A673 (cell line): ENCODE results near the gene ARL5C.

Source experiments
- CTCF ChIP-seq: fragments of 300-800, 200-600 bp; sonication (generic); conservative IDR thresholded peaks from 2 replicates; pipeline ENCODE4 v1.5.1; 2017; ENCODE audit warnings: low read depth, mild to moderate bottlenecking, antibody characterized with exemption, low read length, moderate library complexity, mixed read lengths
- EZH2 ChIP-seq: fragments of 200-600 bp; sonication (generic); IDR thresholded peaks from 2 replicates; pipeline ENCODE4 v1.6.1; 2017; ENCODE audit warnings: borderline replicate concordance, low read depth, mild to moderate bottlenecking, mixed read lengths, antibody characterized with exemption, low read length; ENCODE audit not compliant: poor library complexity, severe bottlenecking

- TF ChIP-seq CTCF (peak; percentile 56), EZH2 (no peak)
Observed at GRCh38 chr17:39194089-39194984, 28.4 kb upstream of the ARL5C start.
